ENCODE results near the gene RCE1.
"Not testable (repeated sequence)": the region's sequence is repeated elsewhere in the genome, so short reads cannot be mapped to it uniquely, and the experiment has no call there.

The RCE1 gene, protein sequence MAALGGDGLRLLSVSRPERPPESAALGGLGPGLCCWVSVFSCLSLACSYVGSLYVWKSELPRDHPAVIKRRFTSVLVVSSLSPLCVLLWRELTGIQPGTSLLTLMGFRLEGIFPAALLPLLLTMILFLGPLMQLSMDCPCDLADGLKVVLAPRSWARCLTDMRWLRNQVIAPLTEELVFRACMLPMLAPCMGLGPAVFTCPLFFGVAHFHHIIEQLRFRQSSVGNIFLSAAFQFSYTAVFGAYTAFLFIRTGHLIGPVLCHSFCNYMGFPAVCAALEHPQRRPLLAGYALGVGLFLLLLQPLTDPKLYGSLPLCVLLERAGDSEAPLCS

DNA sequence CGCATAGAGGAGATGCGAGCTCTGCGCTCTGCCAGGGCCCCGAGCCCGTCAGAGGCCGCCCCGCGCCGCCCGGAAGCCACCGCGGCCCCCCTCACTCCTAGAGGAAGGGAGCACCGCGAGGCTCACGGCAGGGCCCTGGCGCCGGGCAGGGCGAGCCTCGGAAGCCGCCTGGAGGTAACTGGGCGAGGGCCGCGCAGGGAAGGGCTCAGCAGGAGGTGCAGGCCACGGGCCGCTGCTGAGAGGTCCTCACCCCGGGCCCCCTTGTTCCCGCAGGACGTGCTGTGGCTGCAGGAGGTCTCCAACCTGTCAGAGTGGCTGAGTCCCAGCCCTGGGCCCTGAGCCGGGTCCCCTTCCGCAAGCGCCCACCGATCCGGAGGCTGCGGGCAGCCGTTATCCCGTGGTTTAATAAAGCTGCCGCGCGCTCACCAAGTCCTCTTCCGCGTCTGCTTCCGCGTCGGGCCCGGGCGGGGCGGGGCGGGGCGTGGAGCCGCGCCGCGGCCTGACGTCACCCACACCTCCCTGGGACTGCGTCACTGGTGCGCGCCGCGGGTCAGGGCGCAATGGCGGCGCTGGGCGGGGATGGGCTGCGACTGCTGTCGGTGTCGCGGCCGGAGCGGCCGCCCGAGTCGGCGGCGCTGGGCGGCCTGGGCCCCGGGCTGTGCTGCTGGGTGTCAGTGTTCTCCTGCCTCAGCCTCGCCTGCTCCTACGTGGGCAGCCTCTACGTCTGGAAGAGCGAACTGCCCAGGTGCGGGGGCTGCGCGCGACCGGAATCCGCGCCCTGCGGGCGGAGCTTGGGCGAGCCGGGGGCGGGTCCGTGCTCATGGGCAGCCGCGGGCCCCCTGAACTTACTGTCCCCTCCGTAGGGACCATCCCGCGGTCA lies at the start of gene RCE1:
Gene RCE1 (plus strand): TSS at position 546 of the 880 bp plus-strand sequence. CDS start 15 bp downstream, at position 561.
- peak; percentile 12 for DNase-seq

GRCh38 chr11:66799815-66800214 lies 43.4 kb upstream of the RCE1 start:
- not testable (repeated sequence) for DNase-seq

DNA sequence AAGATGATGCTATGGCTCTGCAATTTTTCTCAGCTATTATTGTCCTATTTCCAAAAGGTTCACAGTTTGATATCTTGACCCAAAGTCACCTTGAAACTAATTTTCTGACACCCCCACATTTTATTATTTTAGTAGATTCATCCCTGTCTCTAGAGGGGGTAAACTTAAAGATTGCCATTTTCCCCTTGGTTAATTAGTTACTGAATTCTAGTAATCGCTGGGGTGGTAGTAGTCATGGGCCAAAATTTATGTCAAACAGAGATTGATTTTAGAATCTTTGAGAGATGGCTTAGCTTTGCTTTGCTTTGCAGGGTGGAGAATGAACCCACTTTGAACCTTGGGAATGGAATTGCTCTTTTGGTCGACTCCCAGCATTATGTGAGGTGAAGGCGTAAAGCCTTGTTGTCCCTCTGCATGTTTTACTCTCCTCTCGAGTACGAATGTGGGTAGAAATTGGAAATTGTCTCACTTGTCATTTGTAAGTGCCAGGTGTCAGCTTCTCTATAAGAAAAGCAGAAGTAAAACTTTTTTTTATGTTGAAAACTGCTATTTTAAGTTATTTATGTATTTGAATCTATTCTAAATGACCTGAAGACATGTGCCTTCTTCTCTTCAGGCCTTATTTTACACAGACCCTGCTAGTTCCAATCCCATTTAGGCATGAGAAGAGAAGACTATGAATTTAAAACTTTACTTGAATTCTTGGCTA lies 42.4 kb upstream of the RCE1 start:
- DNase-seq: no peak

DNA sequence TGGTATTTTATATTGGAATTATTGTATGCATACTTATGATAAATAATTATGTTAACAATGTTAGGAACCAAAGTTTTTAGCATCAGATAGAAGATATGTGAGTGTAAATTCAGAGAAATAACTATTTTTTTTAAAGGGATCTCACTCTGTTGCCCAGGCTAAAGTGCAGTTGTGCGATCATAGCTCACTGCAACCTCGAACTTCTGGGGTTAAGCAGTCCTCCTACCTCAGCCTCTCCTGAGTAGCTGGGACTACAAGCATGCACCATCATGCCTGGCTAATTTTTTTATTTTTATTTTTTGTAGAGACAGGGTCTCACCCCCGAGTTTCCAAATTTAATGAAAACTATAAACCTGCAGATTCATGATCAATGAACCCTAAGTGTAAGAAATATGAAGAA lies 33.6 kb upstream of the RCE1 start:
- DNase-seq: no peak

GRCh38 chr11:66810576-66811185 lies 32.6 kb upstream of the RCE1 start:
- DNase-seq: no peak

- DNase-seq: no peak
Observed at GRCh38 chr11:66814678-66815077, 28.6 kb upstream of the RCE1 start.

DNA sequence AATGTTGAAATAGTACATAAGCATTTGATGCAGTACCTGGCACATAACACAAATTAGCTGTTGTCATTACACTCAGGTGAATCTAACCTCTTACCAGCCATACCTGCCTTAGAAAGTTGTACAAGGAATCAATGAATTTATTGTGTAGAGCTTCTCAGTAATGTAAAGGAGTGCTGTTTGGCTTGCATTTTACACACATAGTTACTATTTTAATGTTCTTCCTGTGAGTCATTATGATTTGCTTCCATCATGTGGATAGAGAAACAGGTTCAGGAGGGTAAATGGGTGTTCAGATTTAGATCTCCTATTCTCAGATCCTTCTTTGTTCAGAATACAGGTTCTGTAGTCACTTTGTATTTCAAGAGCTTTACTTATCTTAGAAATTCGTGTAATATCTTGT lies 27.6 kb upstream of the RCE1 start:
- DNase-seq: no peak

DNA sequence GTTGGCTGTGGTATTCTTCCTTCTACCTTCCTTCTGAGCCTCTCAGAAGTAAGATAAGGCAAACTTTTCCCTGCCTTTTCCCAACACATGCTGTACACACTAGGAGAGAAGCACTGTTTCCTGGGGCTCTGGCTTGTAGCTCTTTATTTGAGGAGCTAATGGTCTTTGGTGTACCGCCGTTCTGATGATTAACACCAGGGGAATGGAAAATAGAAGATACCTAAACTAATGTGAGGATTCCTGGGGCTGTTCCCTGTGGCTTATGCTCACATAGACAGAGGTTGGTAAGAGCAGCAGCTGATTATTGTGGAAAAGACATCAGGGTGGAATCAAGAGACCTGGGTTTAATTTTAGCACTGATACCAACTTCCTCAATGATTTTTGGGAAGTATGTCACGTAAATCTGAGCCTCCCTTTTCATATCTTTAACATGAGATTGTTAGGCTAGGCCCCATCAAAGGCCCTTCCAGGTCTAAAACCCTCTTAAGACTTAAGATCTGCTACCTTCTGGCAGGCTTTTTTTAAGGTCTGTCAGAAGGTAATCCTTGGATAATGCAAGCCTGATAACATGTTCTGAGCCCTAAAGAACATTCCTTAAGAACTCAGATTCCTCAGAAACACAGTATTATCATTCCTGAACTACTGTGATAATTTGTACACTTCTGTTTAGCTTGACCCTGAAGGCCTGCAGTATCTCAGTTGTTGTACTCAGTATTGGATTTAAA lies 24.8 kb upstream of the RCE1 start:
- no peak for DNase-seq

GRCh38 chr11:66820381-66820780 lies 22.9 kb upstream of the RCE1 start:
- no peak for DNase-seq

GRCh38 chr11:66820901-66821300 lies 22.3 kb upstream of the RCE1 start:
- no peak for DNase-seq

DNA sequence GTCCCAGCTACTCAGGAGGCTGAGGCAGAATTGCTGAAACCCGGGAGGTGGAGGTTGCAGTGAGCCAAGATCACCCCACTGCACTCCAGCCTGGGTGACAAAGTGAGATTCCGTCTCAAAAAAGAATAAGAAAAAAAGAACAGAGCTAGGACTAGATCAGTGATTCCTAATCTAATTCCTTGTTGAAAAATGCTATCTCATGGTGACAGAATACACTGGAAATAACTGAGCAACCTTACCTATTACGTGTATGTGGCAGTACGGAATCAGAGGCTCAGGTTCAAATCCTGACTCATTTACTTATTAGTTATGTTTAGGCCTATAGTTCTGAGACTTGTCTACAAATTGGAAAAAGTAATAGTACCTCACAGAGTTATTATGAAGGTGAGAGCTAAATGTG lies 19.5 kb upstream of the RCE1 start:
- DNase-seq: no peak

GRCh38 chr11:66824573-66824972 lies 18.7 kb upstream of the RCE1 start:
- DNase-seq: not testable (repeated sequence)

DNA sequence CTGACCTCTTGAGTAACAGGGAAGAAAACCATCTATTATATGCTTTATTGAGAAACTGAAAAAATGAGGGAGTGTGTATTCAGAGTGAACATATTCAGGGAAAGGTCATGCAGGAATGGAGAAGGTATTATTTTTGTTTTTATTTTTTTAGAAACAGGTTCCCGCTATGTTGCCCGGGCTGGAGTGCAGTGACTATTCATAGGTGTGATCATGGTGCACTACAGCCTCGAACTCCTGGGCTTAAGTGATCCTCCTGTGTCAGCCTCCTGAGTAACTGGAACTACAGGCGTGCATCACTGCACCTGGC lies 8.7 kb upstream of the RCE1 start:
- DNase-seq: no peak

- DNase-seq: no peak
Observed at GRCh38 chr11:66834943-66835342, 8.3 kb upstream of the RCE1 start.

GRCh38 chr11:66835768-66836405 lies 7.4 kb upstream of the RCE1 start:
- no peak for DNase-seq

- DNase-seq: no peak
Observed at GRCh38 chr11:66840317-66841091, 2.7 kb upstream of the RCE1 start.

DNA sequence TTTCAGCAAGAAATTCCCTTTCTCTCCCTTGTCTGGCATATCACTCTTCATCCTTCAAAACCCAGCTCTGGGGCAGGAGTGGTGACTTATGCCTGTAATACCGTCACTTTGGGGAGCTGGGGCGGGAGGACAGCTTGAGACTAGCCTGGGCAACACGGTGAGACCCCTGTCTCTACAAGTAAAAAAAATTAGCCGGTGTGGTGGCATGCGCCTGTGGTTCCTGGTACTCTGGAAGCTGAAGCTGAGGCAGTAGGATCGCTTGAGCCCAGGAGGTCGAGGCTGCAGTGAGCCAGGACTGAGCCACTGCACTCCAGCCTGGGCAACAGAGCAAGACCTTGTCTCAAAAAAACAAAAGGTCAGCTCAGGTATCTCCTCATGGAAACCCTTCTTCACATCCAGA lies 1.4 kb upstream of the RCE1 start:
- no peak for DNase-seq

- no peak for DNase-seq
Observed at GRCh38 chr11:66842501-66842895, 743 bp upstream of the RCE1 start.

GRCh38 chr11:66843776-66844495 lies 695 bp downstream of the RCE1 start:
- DNase-seq: no peak

DNA sequence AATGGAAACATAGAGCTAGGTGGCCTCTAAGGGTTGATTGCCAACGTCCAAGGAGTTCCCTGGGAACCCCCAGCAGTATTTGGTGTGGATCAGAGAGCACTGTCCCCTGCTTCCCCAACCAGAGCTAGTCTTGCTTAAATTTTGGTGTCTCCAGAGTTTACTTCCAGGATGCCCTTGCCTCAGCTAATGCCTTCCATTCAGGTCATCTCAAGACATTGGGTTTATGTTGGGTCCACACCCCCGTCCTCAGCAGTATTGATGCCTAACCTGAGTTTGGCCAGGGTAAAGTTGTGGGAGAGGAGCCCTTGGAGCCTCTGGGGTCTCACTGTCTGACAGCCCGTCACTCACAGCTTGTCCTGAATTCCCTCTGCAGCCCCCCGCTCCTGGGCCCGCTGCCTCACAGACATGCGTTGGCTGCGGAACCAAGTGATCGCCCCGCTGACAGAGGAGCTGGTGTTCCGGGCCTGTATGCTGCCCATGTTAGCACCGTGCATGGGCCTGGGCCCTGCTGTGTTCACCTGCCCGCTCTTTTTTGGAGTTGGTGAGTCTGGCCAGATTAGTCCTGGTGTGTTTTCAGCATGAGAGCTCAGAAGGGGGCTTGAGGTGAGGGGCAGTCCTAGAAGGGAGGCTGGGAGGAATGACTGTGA lies 1.4 kb downstream of the RCE1 start:
- DNase-seq: no peak

Measured in NCI-H1436 treated with DMSO at 0.1 percent for 48 hours (cell line).